DOHH2 (cell line): ENCODE results near the gene FNDC3B.

ENCODE experiments used
- H3F3A ChIP-seq: fragments of 200-600 bp; sonication (generic), shearing (Covaris generic); 2 replicates; pipeline ENCODE4 v1.6.0; 2016; ENCODE audit warnings: antibody characterized with exemption, mild to moderate bottlenecking; ENCODE audit not compliant: control insufficient read depth, insufficient read depth
- H3K27ac ChIP-seq: fragments of 200-600 bp; sonication (generic); 2 replicates; pipeline ENCODE4 v1.5.1; 2014; ENCODE audit warnings: low read depth, mild to moderate bottlenecking, low read length, moderate library complexity
- H3K27me3 ChIP-seq: fragments of 200-600 bp; sonication (generic); 2 replicates; pipeline ENCODE4 v1.6.1; 2014; ENCODE audit warnings: mild to moderate bottlenecking, low read length, mixed read lengths; ENCODE audit not compliant: control insufficient read depth
- H3K36me3 ChIP-seq: fragments of 200-600 bp; sonication (generic); 2 replicates; pipeline ENCODE4 v1.6.1; 2014; ENCODE audit warnings: mild to moderate bottlenecking, low read length, moderate library complexity, mixed read lengths; ENCODE audit not compliant: control insufficient read depth
- H3K4me1 ChIP-seq: fragments of 200-600 bp; sonication (generic); 2 replicates; pipeline ENCODE4 v1.6.1; 2014; ENCODE audit warnings: mild to moderate bottlenecking, low read length, mixed read lengths; ENCODE audit not compliant: control insufficient read depth
- H3K4me2 ChIP-seq: fragments of 200-600 bp; sonication (generic); 2 replicates; pipeline ENCODE4 v1.6.0; 2014; ENCODE audit warnings: mild to moderate bottlenecking, low read length, moderate library complexity
- H3K4me3 ChIP-seq: fragments of 200-600 bp; sonication (generic); 2 replicates; pipeline ENCODE4 v1.5.1; 2014; ENCODE audit warnings: mild to moderate bottlenecking, low read length, mixed read lengths
- H3K79me2 ChIP-seq: fragments of 200-600 bp; sonication (generic); 2 replicates; pipeline ENCODE4 v1.6.1; 2014; ENCODE audit warnings: mild to moderate bottlenecking, low read length, mixed read lengths; ENCODE audit not compliant: control insufficient read depth
- H3K9me2 ChIP-seq: fragments of 200-600 bp; sonication (generic); replicated peaks from 2 replicates; pipeline ENCODE4 v1.6.1; 2014; ENCODE audit warnings: mild to moderate bottlenecking, low read length, mixed read lengths; ENCODE audit not compliant: control insufficient read depth
- H3K9me3 ChIP-seq: fragments of 200-600 bp; sonication (generic); 2 replicates; pipeline ENCODE4 v1.6.1; 2014; ENCODE audit warnings: antibody characterized with exemption, low read length, mixed read lengths; ENCODE audit not compliant: control insufficient read depth, insufficient read depth
- H4K20me1 ChIP-seq: fragments of 200-600 bp; sonication (generic); 2 replicates; pipeline ENCODE4 v1.6.0; 2014; ENCODE audit warnings: low read depth, mild to moderate bottlenecking, antibody characterized with exemption, low read length, moderate library complexity; ENCODE audit not compliant: control insufficient read depth, insufficient read depth
- EZH2phosphoT487 ChIP-seq: fragments of 200-600 bp; sonication (generic); IDR thresholded peaks from 2 replicates; pipeline ENCODE4 v1.6.1; 2017; ENCODE audit warnings: borderline replicate concordance, mild to moderate bottlenecking, antibody characterized with exemption, low read length, moderate library complexity, mixed read lengths
- TF ChIP-seq, protein P1 (sequence below): fragments of 200-600 bp; sonication (generic); IDR thresholded peaks from one replicate; pipeline ENCODE4 v1.5.1; 2014; ENCODE audit warnings: antibody characterized with exemption, mild to moderate bottlenecking, low read depth, low read length; ENCODE audit not compliant: poor library complexity, severe bottlenecking

The FNDC3B gene

GRCh38 chr3:172161133-172161789 is 121.9 kb downstream of the FNDC3B start:
- H3K9me2 ChIP-seq: no peaks in the 10 kb centered on the region
- no peak overlapping the region for H3K27ac ChIP-seq
- no peaks in the 10 kb centered on the region for H3K36me3 ChIP-seq
- H3F3A ChIP-seq: no peaks in the 10 kb centered on the region
- H3K4me3 ChIP-seq: no peak overlapping the region
- H3K4me1 ChIP-seq: peaks cover 6% of the 10 kb centered on the region; the same call in 1 of the 2 replicates
- H3K79me2 ChIP-seq: no peaks in the 10 kb centered on the region
- no peaks in the 10 kb centered on the region for H4K20me1 ChIP-seq
- no peaks in the 10 kb centered on the region for H3K9me3 ChIP-seq
- no peak for TF ChIP-seq EZH2phosphoT487
- TF ChIP-seq, protein P1, sequence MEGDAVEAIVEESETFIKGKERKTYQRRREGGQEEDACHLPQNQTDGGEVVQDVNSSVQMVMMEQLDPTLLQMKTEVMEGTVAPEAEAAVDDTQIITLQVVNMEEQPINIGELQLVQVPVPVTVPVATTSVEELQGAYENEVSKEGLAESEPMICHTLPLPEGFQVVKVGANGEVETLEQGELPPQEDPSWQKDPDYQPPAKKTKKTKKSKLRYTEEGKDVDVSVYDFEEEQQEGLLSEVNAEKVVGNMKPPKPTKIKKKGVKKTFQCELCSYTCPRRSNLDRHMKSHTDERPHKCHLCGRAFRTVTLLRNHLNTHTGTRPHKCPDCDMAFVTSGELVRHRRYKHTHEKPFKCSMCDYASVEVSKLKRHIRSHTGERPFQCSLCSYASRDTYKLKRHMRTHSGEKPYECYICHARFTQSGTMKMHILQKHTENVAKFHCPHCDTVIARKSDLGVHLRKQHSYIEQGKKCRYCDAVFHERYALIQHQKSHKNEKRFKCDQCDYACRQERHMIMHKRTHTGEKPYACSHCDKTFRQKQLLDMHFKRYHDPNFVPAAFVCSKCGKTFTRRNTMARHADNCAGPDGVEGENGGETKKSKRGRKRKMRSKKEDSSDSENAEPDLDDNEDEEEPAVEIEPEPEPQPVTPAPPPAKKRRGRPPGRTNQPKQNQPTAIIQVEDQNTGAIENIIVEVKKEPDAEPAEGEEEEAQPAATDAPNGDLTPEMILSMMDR: no peak
- no peak overlapping the region for H3K4me2 ChIP-seq
- no peaks in the 10 kb centered on the region for H3K27me3 ChIP-seq

- no peaks in the 10 kb centered on the region for H4K20me1 ChIP-seq
- no peaks in the 10 kb centered on the region for H3K79me2 ChIP-seq
- H3K27ac ChIP-seq: no peak overlapping the region
- no peaks in the 10 kb centered on the region for H3K9me3 ChIP-seq
- no peaks in the 10 kb centered on the region for H3K27me3 ChIP-seq
- H3K4me3 ChIP-seq: no peak overlapping the region
- H3K4me2 ChIP-seq: no peak overlapping the region
- H3K36me3 ChIP-seq: no peaks in the 10 kb centered on the region
- H3K4me1 ChIP-seq: peaks cover 6% of the 10 kb centered on the region; the same call in 1 of the 2 replicates
- H3F3A ChIP-seq: no peaks in the 10 kb centered on the region
- H3K9me2 ChIP-seq: no peaks in the 10 kb centered on the region
- TF ChIP-seq, protein P1: no peak
Observed at GRCh38 chr3:172161959-172162358, 122.6 kb downstream of the FNDC3B start.

DNA sequence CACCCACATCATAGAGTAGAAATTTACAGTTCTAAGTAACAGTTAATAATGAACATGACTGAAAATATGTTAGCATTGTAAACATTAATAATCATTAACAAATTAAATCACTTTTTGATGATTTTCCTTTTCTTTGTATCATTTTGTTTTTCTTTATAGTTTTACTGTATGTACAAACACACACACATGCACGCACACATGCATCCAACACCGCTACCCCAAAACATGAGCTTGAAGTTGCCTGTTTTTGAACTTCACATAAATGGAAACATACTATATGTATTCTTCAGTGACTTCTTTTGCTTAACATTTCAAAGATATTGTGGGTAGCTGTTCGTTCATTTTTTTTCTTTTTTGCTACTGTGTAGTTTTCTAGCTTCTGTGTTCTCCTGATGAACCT is 123.9 kb downstream of the FNDC3B start:
- Histone ChIP-seq H3K79me2 (no peaks in the 10 kb centered on the region), H3K4me2 (no peak overlapping the region), H3K27me3 (no peaks in the 10 kb centered on the region), H3K36me3 (no peaks in the 10 kb centered on the region), H3K9me2 (no peaks in the 10 kb centered on the region), H3K9me3 (no peaks in the 10 kb centered on the region), H3K4me1 (peaks cover 6% of the 10 kb centered on the region; the same call in 1 of the 2 replicates), H3K4me3 (no peak overlapping the region), H4K20me1 (no peaks in the 10 kb centered on the region), H3K27ac (no peak overlapping the region), H3F3A (no peaks in the 10 kb centered on the region)
- TF ChIP-seq EZH2phosphoT487: no peak
- TF ChIP-seq, protein P1: no peak
